Stimulated activated CD8-positive, alpha-beta memory T cell treated with anti-CD3 and anti-CD28 coated beads, Interleukin-15, amount 100 ng/mL, for 48 hours (primary cell): ENCODE data around the gene TESK2.
"Not testable (repeated sequence)": the region's sequence is repeated elsewhere in the genome, so short reads cannot be mapped to it uniquely, and the experiment has no call there.

Experiments used
- DNase-seq, 2 donors: peaks; one replicate each; pipeline ENCODE4 v3.0.0-alpha.2; 2020; ENCODE audit warnings: low read depth in 2 of 2

Gene TESK2

DNA sequence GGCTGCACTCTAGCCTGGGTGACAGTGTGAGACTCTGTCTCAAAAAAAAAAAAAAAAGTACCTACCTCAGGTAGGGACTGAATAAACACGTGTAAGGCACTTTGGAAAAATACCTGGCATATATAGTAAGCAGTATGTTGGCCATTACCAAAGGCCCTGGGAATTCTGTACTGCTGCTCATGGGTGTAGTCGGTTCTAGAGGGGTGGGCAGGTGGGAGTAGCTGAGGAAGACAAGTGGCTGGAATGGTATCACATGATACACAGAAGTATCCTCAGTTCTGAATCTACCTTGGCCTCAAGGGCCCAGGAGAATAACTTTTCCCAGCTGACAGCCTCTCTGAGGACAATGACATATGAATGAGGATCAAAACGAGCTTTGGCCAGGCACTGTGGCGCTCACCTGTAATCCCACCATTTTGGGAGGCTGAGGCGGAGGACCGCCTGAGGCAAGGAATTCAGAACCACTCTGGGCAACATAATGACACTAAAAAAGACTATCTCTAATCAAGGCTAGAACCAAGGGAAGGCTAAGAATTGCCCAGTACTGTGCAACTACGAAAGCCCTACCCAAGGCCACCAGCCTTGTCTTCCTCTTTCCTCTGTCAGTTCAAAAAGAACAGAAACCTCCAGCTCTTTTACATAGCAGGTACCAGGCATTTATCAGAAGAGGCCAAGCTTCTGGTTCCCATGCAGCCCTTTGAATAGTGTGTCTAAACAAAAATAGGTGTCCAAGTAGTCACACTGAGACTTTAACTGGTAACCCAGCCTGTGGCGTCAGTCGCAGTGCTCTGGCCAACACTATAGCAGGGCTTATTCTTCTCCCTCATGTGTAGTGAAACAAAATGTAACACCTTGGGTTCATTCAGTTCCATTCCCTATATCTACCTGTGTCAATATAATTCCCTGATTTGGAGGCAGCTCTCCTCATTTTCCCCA, 19.3 kb upstream of the TESK2 start:
- no peak for DNase-seq

DNA sequence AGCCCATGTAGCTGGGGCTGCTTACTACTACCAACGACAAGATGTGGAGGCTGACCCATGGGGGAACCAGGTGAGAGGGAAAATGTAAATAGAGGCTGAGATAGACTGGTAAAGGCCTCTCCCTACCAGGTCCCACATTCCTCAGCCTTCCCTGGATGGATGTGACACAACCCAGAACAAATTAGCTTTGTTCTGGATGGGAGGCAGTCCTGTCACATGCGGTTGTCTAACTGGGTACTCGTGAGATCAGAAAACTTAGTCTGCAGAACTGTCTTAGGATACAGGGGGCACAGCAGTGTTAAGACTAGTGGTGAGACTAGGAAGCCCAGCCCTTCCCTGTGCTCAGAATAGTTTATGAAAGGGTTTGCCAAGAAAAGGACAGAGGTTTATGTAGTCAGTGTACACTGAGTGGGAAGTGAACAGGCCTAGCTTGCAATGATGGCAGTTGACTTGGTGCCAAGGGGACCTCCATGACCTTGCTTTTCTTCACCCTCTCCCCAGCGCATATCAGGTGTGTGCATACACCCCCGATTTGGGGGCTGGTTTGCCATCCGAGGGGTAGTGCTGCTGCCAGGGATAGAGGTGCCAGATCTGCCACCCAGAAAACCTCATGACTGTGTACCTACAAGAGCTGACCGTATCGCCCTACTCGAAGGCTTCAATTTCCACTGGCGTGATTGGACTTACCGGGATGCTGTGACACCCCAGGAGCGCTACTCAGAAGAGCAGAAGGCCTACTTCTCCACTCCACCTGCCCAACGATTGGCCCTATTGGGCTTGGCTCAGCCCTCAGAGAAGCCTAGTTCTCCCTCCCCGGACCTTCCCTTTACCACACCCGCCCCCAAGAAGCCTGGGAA, 17.6 kb upstream of the TESK2 start:
- DNase-seq, result no peak

DNA sequence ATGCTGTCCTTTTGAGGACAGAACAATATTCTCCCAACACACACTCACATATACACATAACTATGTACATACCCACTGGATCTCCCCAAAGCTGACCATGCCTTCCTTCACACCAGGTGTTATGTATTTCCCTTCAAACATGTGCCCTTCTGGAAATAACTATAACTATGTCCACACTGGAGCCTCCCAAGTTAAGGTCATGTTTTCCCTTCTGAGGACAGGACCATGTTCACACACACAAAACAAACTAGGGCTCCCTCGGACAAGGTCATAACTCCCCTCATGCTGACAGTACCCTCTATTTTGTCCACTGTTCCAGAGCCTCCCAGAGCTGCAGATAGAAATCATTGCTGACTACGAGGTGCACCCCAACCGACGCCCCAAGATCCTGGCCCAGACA, 16.9 kb upstream of the TESK2 start:
- no peak for DNase-seq

DNA sequence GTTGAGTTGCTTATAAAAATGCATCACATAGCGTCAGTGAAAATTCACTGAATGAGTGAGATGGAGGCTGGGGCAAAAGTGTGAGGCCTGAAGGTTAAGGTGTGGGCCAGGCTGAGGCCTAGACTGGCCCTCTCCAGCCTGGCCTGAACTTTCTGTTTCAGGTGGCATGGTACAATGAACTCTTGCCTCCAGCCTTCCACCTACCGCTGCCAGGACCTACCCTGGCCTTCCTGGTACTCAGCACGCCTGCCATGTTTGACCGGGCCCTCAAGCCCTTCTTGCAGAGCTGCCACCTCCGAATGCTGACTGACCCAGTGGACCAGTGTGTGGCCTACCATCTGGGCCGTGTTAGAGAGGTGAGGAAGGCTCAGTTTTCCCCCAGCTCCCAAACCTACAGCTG, 16.2 kb upstream of the TESK2 start:
- no peak for DNase-seq

DNA sequence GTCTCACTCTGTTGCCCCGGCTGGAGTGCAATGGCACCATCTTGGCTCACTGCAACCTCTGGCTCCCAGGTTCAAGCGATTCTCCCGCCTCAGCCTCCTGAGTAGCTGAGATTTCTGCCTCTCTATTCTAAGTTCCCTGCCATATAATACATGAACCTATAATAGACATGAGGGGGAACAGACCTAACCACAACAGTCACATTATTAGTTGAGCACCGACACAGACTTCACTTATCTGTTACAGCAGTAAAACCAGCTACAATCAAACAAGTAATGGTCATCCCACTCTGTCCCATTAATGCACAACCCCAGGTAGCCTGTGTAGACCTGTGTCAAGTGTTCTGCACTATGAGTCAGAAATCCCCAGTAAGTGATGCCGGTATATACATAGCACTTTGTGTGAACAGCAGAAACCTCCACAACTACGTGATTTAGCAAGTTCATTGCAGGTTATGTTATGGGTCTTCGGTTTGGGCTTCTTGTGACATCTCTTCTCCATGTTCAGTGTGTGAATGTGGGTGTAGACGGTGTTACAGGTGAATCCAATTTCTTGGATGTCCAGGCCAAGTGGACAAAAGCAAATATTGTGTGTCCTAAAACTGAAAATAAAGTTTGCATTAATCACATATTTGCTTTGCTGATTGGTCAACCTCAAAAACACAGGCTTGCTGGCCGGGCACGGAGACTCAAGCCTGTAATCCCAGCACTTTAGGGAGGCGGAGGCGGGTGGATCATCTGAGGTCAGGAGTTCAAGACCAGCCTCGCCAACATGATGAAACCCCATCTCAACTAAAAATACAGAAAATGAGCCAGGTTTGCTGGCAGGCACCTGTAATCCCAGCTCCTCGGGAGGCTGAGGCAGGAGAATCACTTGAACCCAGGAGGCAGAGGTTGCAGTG, 12.7 kb upstream of the TESK2 start:
- DNase-seq, result no peak

DNA sequence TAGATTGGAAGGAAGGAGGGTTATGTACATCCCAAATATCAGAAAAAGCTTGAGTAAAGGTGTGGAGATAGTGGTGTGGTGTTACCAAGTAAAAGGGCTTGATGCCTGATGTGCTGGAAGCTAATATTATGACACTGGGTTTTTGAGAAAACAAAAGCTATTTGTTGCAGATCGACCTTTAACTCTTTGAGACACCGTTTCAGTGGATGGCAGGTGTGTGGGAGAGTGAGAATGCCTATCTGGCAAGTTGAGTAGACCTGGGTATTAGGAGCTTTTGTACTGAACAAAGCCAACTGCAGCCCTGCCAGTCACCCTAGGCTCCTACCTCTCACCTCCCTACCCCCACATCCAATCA, 10.5 kb upstream of the TESK2 start:
- no peak for DNase-seq

DNA sequence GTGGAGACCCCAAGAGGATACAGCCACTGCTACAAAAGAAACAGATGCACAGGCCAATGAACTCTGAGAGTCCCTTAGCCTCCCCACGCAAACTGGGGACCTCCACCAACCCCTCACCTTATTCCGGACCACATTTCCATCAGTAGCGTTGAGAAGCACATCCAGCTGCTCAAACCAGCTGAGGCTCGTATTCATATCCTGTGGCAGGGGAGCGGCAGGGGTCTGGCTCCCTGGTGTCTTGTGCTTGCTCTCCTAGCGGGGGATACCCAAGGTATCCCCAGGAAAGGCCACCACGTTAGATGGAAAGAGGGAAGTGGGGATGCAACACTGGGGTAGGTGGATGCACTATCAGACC, 8.4 kb upstream of the TESK2 start:
- DNase-seq, result no peak

DNA sequence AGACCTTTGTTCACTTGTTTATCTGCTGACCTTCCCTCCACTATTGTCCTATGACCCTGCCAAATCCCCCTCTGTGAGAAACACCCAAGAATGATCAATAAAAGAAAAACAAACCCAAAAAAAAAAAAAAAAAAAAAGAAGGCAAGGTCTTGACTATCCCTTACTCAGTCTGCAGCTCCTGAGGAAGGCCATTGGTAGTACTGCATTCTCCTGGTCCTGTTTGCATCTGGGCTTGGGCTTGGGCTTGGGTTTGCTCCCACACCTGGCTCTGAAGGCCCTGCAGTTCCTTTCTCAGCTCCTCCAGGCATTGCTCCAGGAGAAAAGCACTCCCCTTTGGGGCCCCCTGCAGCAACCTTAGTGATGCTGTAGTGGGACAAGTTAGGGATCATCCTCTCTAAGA, 7.3 kb upstream of the TESK2 start:
- no peak for DNase-seq

DNA sequence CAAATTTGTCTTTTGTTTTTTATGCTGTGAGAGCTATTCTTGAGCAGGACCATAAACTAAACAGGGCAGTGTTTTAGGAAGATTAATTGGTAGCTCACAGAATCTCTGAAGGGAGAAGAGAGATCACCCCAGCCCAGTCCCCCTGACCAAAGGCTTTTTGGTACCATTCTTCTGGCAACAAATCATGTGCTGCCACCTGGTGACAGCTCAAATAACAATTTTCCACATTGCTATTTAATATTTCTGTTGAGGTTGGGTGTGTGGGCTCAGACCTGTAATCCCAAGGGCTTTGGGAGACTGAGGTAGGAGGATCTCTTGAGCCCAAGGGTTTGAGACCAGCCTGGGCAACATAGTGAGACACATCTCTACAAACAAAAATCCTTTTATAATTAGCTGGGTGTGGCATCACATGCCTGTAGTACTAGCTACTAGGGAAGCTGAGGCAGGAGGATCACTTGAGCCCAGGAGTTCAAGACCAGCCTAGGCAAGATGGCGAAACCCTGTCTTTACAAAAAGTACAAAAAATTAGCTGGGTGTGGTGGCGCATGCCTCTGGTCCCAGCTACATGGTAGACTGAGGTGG, 2.2 kb upstream of the TESK2 start:
- DNase-seq, result no peak

DNA sequence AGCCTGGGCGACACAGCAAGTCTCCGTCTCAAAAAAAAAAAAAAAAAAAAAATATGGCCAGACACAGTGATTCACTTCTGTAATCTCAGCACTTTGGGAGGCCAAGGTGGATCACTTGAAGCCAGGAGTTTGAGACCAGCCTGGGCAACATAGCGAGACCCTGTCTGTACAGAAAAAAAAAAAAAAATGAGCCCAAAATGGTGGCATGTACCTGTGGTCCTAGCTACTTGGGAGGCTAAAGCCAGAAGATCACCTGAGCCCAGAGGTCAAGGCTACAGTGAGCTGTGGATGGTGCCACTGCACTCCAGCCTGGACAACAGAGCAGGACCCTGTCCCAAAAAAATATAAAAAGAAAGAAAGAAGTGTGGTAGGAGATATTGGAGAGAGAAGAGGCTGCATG, 1.7 kb upstream of the TESK2 start:
- no peak for DNase-seq

DNA sequence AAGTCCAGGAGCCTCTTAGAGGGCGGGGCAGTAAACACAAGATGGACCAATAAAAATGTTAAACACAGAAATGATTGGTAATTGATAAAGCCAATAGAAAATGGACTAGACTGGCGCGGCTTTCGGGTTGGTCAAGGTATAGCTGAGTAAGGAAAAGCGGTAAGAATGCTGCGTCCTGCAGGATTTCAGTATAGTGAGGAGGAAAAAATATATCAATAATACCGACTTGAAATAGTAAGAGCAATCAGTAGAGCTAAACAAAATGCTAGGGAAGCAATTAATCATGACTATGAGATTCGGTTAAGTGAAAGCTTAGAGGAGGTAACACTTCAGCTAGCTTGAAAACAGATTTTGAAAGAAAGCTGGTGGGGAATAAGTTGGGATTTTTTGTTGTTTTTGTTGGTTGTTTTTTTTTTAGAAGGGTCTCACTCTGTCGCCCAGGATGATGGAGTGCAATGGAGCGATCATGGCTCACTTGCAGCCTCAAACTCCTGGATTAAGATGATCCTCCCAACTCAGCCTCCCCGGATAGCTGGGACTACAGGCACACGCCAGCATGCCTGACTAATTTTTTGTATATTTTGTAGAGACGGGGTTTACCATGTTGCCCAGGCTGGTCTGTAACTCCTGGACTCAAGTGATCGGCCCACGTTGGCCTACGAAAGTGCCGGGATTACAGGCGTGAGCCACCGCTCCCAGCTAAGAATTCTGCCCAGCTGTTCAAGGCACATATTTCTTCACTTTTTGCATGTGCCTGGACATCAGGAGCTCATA, 711 bp upstream of the TESK2 start:
- DNase-seq, result no peak

DNA sequence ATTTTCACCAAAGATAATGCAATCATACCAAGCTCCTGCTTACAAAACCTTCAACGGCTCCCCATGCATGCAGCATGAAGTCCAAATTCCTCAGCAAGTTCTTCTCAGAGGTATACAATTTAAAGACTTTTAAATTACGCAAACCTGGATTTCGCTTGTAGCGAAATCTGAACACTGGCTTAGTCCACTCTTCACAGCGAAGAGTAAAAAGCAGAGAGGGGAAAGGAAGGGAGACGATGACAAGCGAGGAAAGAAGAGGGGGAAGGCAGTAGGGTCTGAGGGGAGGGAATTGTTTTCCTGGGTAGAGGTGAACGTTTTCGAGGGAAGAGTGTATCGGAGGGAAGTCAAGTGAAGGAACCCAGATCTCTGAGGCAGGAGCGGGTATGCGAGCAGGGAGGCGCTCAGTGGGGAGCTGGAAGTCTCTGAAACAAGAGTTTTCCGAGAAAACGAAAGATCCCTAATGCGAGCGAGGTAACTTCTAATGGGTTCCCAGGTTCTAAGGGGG, 790 bp downstream of the TESK2 start:
- no peak for DNase-seq

DNA sequence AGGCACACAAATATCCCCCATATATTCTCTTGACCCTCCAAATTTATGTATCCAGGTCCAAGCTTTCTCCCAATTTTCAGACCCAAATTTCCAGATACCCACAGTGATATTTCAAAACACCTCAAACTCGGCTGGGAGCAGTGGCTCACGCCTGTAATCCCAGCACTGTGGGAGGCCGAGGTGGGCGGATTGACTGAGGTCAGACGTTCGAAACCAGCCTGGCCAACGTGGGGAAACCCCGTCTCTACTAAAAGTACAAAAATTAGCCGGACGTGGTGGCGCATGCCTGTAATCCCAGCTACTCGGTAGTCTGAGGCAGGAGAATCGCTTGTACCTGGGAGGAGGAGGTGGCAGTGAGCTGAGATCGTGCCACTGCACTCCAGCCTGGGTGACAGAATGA, 1.6 kb downstream of the TESK2 start:
- peak; percentile 40 to 55 for DNase-seq

DNA sequence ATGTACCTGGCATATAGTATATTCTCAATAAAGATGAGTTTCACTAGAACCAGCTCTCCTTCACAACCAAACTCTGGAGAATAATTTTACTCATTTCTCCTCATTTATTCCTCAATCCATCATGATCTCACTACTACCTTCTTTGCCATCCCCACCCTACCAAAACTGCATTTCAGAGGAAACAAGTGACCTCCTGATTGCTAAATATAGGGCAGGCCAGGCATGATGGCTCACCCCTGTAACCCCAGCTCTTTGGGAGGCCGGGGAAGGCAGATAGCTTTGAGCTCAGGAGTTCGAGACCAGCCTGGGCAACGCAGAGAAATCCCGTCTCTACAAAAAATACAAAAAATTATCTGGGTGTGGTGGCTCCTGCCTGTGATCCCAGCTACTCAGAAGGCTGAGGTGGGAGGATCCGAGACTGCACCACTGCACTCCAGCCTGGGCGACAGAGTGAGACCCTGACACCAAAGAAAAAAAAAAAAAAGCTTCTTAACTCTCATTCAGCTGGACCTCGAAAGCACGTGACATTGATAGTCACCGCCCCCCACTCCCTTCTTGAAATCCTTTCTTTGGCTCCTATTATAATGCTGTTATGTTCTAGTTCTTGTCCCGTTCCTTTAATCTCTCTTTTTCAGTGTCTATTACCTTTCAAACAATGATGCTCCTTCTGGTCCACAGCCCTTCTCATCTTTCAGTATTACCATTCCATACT, 2.1 kb downstream of the TESK2 start:
- DNase-seq, result no peak

DNA sequence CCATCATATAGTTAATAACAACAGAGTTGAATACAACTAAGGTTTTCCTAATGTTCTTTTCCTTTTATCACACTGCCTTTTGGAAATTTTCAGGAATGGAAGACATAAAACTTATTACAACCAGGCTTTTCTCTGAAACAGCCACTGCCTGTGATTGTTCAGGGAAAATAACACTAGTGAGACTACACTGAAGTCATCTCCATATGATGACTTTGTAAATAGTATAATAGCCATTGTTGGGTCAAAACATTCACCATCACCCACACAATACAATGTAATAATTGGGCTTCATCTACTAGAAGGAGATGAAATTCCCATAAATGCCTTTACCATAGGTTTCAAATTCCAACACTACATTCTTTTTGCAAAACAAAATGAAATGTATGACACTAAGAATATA, 5.0 kb downstream of the TESK2 start:
- no peak for DNase-seq

DNA sequence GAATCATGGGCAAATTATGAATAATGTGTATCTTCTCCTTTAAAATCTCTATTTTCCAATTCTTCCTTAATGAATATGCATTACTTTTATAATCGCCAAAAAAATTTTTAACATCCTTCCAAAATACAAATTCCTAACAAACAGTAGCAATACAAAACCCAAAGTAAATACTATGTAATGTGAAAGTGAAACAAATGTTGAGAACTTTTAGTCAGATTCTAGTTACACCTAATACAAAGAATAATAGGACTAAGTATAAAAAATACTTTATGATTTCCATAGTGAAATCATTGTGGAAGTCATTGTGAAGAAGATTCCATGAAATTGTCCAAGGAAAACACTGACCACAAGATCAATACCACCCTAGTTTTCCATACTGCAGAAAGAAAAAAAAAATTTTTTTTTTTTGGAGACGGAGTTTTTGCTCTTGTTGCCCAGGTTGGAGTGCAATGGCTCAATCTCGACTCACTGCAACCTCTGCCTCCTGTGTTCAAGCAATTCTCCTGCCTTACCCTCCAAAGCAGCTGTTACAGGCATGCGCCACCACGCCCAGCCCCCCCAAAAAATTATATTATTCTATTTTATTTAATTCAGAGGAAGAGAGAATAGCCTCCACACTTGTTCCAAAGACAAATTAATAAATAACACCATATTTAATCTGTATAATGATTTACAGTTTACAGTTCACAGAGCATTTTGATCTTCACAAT, 11.8 kb downstream of the TESK2 start:
- DNase-seq, result no peak

DNA sequence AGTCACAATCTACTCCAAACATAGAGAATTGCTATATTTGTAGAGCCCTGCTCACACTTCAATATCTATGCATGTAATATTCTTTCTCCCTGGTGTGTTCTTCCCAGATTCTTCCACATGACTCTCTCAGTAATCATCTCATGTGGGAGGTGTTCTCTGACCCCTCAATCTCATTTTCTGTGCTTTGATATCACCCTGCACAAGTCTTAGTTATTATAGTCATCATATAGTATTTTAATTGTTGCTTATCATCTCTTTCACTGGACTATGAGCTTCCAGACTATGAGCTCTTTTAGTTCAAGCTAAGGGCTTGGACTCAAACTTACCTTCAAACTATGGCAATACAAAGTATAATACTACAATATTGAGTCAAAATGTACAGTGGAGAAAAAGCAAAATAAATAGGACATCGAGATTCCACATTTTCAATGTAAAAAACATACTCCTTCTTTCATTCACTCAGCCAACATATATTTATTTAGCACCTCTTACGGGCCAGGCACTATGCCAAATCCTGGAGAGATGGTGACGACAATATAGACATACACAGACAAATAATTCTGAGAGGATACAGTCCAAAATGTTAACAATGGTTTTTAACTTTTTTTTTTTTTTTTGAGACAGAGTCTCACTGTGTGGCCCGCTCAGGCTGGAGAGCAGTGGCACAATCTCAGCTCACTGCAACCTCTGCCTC, 12.7 kb downstream of the TESK2 start:
- no peak for DNase-seq

DNA sequence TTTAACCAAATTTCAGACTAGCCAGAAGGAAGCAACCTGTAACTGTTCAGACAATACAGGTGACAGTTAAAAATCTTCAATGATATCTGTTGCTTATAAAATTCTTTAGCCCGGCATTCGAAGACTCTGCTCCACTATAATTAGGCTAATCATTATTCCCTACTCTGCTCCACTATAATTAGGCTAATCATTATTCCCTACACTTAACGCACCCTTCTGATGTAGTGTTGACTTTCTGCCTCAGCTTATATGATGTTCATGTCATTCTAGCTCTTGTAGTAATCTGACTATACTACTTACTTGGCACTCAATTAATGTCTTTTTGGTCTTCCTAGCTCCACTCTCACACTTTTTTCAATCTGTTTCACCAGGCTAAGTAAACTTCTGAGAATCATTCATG, 13.3 kb downstream of the TESK2 start:
- no peak for DNase-seq

DNA sequence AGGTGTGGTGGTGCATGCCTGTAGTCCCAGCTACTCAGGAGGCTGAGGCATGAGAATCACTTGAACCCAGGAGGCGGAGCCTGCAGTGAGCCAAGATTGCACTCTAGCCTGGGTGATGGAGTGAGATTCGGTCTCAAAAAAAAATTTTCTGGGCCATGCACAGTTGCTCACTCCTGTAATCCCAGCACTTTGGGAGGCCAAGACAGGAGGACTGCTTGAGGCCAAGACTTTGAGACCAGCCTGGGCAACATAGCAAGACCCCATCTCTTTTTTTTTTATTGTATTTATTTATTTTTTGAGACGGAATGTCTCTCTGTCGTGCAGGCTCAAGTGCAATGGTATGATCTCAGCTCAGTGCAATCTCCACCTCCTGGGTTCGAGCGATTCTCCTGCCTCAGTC, 16.8 kb downstream of the TESK2 start:
- not testable (repeated sequence) for DNase-seq
